Measurements from ENCODE around the gene METTL3. TPM values are rescaled to one million over a fixed set of nuclear protein-coding genes. Genes with fewer than 3 reads are reported as not detected.
"Not testable (repeated sequence)": the region's sequence is repeated elsewhere in the genome, so short reads cannot be mapped to it uniquely, and the experiment has no call there.

Gene METTL3
- total RNA-seq, result 41.3 TPM

- H3K9me3 ChIP-seq (ENCODE audit: low read depth, low read length), result no peaks in the 10 kb centered on the region
- no peaks in the 10 kb centered on the region for H3K27me3 ChIP-seq (ENCODE audit: insufficient read depth, low read length)
- peak within 1 kb of the TSS; percentile 73 for H3K4me3 ChIP-seq (ENCODE audit: low read length)
- H3K4me1 ChIP-seq (ENCODE audit: insufficient read depth, low read length), result peaks cover 29% of the 10 kb centered on the region
These were observed at the start of gene METTL3 for GRCh38 chr14:21510735-21511657. METTL3 (minus strand) TSS chr14:21511340; CDS start chr14:21511223, 117 bp downstream.

- Histone ChIP-seq H3K4me3 (ENCODE audit: low read length) (no peak overlapping the region), H3K9me3 (ENCODE audit: low read depth, low read length) (no peaks in the 10 kb centered on the region), H3K27me3 (ENCODE audit: insufficient read depth, low read length) (no peaks in the 10 kb centered on the region), H3K4me1 (ENCODE audit: insufficient read depth, low read length) (peaks cover 5% of the 10 kb centered on the region)
These were observed 47.6 kb upstream of the METTL3 start for GRCh38 chr14:21558703-21559170.

- Histone ChIP-seq H3K27me3 (ENCODE audit: insufficient read depth, low read length) (no peaks in the 10 kb centered on the region), H3K4me1 (ENCODE audit: insufficient read depth, low read length) (peaks cover 5% of the 10 kb centered on the region), H3K9me3 (ENCODE audit: low read depth, low read length) (no peaks in the 10 kb centered on the region), H3K4me3 (ENCODE audit: low read length) (no peak overlapping the region)
These were observed 46.2 kb upstream of the METTL3 start for GRCh38 chr14:21557084-21557901.

- peaks cover 5% of the 10 kb centered on the region for H3K4me1 ChIP-seq (ENCODE audit: insufficient read depth, low read length)
- no peak overlapping the region for H3K4me3 ChIP-seq (ENCODE audit: low read length)
- no peaks in the 10 kb centered on the region for H3K9me3 ChIP-seq (ENCODE audit: low read depth, low read length)
- no peaks in the 10 kb centered on the region for H3K27me3 ChIP-seq (ENCODE audit: insufficient read depth, low read length)
These were observed 45.4 kb upstream of the METTL3 start for GRCh38 chr14:21556378-21557083.

GRCh38 chr14:21553266-21553665 is 42.1 kb upstream of the METTL3 start:
- H3K4me1 ChIP-seq (ENCODE audit: insufficient read depth, low read length), result peaks cover 5% of the 10 kb centered on the region
- no peaks in the 10 kb centered on the region for H3K27me3 ChIP-seq (ENCODE audit: insufficient read depth, low read length)
- no peaks in the 10 kb centered on the region for H3K9me3 ChIP-seq (ENCODE audit: low read depth, low read length)
- no peak overlapping the region for H3K4me3 ChIP-seq (ENCODE audit: low read length)

GRCh38 chr14:21544588-21544987 is 33.4 kb upstream of the METTL3 start:
- not testable (repeated sequence) for H3K27me3 ChIP-seq (ENCODE audit: insufficient read depth, low read length); H3K9me3 ChIP-seq (ENCODE audit: low read depth, low read length); H3K4me1 ChIP-seq (ENCODE audit: insufficient read depth, low read length); H3K4me3 ChIP-seq (ENCODE audit: low read length)

- Histone ChIP-seq H3K9me3 (ENCODE audit: low read depth, low read length) (no peaks in the 10 kb centered on the region), H3K27me3 (ENCODE audit: insufficient read depth, low read length) (peaks cover 8% of the 10 kb centered on the region), H3K4me3 (ENCODE audit: low read length) (no peak overlapping the region), H3K4me1 (ENCODE audit: insufficient read depth, low read length) (no peaks in the 10 kb centered on the region)
These were observed 32.8 kb upstream of the METTL3 start for GRCh38 chr14:21543963-21544362.

GRCh38 chr14:21543521-21543960 is 32.4 kb upstream of the METTL3 start:
- no peak overlapping the region for H3K4me3 ChIP-seq (ENCODE audit: low read length)
- no peaks in the 10 kb centered on the region for H3K4me1 ChIP-seq (ENCODE audit: insufficient read depth, low read length)
- H3K27me3 ChIP-seq (ENCODE audit: insufficient read depth, low read length), result peaks cover 12% of the 10 kb centered on the region
- H3K9me3 ChIP-seq (ENCODE audit: low read depth, low read length), result no peaks in the 10 kb centered on the region

- H3K4me3 ChIP-seq (ENCODE audit: low read length), result no peak overlapping the region
- H3K9me3 ChIP-seq (ENCODE audit: low read depth, low read length), result no peaks in the 10 kb centered on the region
- peaks cover 30% of the 10 kb centered on the region for H3K27me3 ChIP-seq (ENCODE audit: insufficient read depth, low read length)
- H3K4me1 ChIP-seq (ENCODE audit: insufficient read depth, low read length), result peaks cover 3% of the 10 kb centered on the region
These were observed 30.4 kb upstream of the METTL3 start for GRCh38 chr14:21541413-21542074.

- Histone ChIP-seq H3K27me3 (ENCODE audit: insufficient read depth, low read length) (peaks cover 46% of the 10 kb centered on the region), H3K9me3 (ENCODE audit: low read depth, low read length) (no peaks in the 10 kb centered on the region), H3K4me1 (ENCODE audit: insufficient read depth, low read length) (peaks cover 3% of the 10 kb centered on the region), H3K4me3 (ENCODE audit: low read length) (no peak overlapping the region)
These were observed 28.2 kb upstream of the METTL3 start for GRCh38 chr14:21539189-21539940.

- Histone ChIP-seq H3K27me3 (ENCODE audit: insufficient read depth, low read length) (peaks cover 49% of the 10 kb centered on the region), H3K4me3 (ENCODE audit: low read length) (no peak overlapping the region), H3K9me3 (ENCODE audit: low read depth, low read length) (no peaks in the 10 kb centered on the region), H3K4me1 (ENCODE audit: insufficient read depth, low read length) (peaks cover 3% of the 10 kb centered on the region)
These were observed 25.9 kb upstream of the METTL3 start for GRCh38 chr14:21537090-21537424.

- Histone ChIP-seq H3K4me3 (ENCODE audit: low read length) (no peak overlapping the region), H3K4me1 (ENCODE audit: insufficient read depth, low read length) (peaks cover 3% of the 10 kb centered on the region), H3K9me3 (ENCODE audit: low read depth, low read length) (no peaks in the 10 kb centered on the region), H3K27me3 (ENCODE audit: insufficient read depth, low read length) (peaks cover 49% of the 10 kb centered on the region)
These were observed 25.4 kb upstream of the METTL3 start for GRCh38 chr14:21536418-21537089.

GRCh38 chr14:21535545-21536417 is 24.6 kb upstream of the METTL3 start:
- peaks cover 49% of the 10 kb centered on the region for H3K27me3 ChIP-seq (ENCODE audit: insufficient read depth, low read length)
- H3K4me3 ChIP-seq (ENCODE audit: low read length), result no peak overlapping the region
- no peaks in the 10 kb centered on the region for H3K9me3 ChIP-seq (ENCODE audit: low read depth, low read length)
- peaks cover 3% of the 10 kb centered on the region for H3K4me1 ChIP-seq (ENCODE audit: insufficient read depth, low read length)
